Measurements from ENCODE around the gene AUTS2. TPM values are rescaled to one million over a fixed set of nuclear protein-coding genes. Genes with fewer than 3 reads are reported as not detected.

AUTS2 gene
- total and polyA plus RNA-seq, 5 donors, result 7.0 to 15.4 (median 10.6) TPM

DNA sequence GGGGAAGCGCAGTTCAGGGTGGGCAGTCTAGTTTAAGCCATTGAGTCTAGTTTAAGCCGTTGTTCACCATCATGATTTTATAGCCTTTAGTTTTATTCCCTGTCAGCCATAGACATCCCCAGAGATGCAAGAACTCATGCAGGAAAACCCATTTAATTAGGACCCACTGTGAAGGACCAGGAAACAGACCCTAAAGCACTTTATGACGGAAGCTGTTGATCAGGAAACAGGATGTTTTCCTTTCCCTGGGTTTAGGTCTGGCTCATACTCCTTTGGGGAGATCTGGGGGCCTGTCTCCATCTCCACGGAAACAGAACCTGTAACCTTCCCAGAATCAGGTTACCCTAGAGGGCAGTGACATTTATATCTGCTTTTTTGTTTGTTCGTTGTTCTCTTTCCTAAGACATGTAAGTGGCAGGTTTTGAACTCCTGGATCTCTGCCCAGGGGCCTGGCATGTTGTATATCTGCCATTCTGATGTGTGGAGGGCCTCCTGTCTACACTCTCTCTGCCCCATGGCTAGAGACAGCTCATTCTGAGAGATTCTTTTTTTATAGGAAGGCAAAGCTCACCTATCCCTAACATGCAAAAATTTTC lies 876.5 kb downstream of the AUTS2 start:
- 67% methylated on average over 5 of the region's 5 CpGs for WGBS
- DNase-seq (peak in 1 of 3 donors; percentile 62), ATAC-seq (peak in 1 of 2 donors; percentile 79)
- Histone ChIP-seq H3K4me3 (ENCODE audit: low read length) (no peak overlapping the region), H3K9me3 (ENCODE audit: control insufficient read depth, low read length) (no peaks in the 10 kb centered on the region), H3K27me3 (ENCODE audit: control insufficient read depth, insufficient read depth) (no peaks in the 10 kb centered on the region), H3K27ac (ENCODE audit: low read length) (no peak overlapping the region), H3K4me1 (ENCODE audit: control insufficient read depth, insufficient read depth, low read length) (peaks cover 3% of the 10 kb centered on the region)
- intact Hi-C loops (cut with DNase I), result no loop called here

DNA sequence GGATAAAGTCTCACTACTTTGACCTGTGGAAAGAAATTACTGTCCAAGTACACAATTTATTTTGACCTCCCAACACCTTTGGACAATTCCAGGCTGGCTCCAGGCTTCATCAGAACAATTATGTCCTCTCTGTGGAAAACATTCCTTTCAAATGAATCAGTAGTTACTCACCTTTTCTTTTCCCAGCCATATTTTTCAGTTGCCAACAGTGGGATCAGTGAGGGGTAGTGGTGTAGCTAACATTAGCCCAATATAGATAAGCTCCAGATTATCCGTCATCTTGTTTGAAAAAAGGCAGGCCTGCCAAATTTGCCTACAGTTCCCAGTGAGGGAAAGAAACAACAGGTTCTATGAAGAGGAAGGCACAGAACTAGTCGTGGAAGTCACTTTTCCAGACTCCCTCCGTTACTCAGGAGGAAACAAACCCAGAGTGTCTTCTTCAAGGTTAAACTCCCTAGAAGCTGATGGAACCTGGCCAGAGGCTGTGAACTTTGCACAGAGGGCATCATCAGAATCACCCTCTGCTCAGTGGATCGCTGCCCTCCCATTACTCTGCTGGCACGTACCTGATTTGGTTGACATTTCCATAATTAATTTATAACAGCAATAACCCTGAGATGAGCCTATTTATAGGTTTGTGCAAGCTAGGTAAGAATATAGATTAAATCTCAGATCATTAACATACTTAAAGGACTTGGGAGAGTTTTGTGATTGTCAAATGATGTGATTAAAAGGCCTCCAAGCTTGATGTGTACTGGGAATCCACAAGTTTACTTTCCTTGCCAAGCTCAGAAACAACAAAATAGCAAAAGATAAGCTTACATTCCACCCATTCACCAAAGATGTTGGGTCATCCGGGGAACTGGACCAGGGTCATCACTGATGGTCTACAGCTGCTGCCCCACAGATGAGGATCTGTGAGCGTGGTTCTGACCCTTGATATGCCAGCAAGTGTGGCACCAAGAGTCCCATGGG lies 879.0 kb downstream of the AUTS2 start:
- H3K4me3 ChIP-seq (ENCODE audit: low read length), result no peak overlapping the region
- WGBS, result 51% methylated on average over 7 of the region's 7 CpGs
- no peaks in the 10 kb centered on the region for H3K27me3 ChIP-seq (ENCODE audit: control insufficient read depth, insufficient read depth)
- intact Hi-C loops (cut with DNase I), result no loop called here
- H3K27ac ChIP-seq (ENCODE audit: low read length), result no peak overlapping the region
- peaks cover 3% of the 10 kb centered on the region for H3K4me1 ChIP-seq (ENCODE audit: control insufficient read depth, insufficient read depth, low read length)
- DNase-seq (no peak), ATAC-seq (peak in 1 of 2 donors; percentile 42)
- no peaks in the 10 kb centered on the region for H3K9me3 ChIP-seq (ENCODE audit: control insufficient read depth, low read length)

DNA sequence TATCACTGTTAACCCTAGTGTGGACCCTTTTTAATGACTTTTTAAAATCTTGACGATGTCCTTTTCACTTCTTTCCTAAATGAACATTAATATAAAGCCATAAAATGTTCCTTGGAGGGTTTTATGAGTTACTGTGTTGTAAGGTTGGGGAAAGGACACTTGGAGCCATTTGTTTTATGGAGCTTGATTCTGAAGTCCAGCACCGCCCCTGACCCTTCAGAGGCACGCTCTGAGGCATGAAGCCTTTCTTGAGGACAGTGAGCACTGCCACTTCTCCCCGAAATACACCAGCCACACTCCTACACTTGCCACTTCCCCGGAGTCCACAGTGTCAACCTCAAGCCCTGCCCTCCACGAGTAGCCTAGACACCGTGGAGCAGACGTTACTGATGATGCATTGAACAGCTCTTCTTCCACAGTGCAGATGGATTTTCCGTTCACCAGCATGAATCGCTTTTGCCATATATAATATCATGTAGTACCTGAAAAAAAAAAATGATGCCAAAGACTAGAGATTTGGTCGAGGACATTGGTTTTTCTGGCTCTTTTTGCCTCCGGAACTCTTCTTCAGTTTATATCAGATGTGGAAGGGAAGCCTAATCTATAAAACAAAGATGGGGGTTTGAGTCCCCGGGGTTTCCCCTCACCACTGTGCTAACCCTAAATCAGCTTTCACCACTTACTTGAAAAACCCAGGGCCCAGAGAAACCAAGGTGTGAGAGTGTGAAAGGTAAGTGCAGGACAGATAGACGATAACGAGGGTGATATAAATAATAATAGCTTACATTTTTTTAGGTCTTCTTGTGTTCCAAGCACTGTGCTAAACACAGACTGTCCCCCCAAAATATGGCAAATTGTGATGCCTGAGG lies 881.1 kb downstream of the AUTS2 start:
- Histone ChIP-seq H3K27ac (ENCODE audit: low read length) (no peak overlapping the region), H3K4me1 (ENCODE audit: control insufficient read depth, insufficient read depth, low read length) (peaks cover 3% of the 10 kb centered on the region), H3K4me3 (ENCODE audit: low read length) (no peak overlapping the region), H3K27me3 (ENCODE audit: control insufficient read depth, insufficient read depth) (no peaks in the 10 kb centered on the region), H3K9me3 (ENCODE audit: control insufficient read depth, low read length) (no peaks in the 10 kb centered on the region)
- intact Hi-C loops (cut with DNase I), result no loop called here
- DNase-seq, result no peak
- 95% methylated on average over 15 of the region's 15 CpGs for WGBS
- no peak for ATAC-seq

DNA sequence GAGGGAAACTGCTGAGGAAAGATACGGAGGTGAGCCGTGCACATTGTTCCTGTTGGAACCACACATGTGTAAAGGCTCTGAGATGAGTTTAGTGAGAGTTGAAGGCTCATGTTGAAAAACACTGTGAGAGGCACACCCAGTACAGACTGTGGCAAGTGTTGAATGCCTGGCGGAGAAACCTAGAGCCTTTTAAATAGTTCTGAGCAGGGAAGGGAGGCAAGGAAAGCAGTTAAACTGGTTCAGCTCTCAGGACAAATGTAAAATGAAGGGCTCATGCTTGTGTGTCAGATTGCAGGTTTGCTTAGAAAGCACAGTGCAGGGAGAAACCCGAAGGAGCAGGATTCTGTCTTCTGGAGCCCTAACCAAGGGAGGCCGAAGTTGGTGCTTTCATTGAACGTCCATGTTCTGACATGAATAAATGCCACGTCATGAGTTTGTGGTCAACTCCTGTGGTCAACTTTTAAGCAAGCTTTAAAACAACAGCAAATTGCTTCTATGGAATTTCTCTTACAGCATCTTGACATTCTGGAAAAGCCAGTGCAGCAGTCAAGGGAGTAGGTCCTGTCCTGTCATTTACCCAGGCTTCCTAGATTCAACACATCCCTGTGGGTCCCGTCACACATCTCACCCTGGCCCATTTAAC lies 882.8 kb downstream of the AUTS2 start:
- ATAC-seq, result no peak
- intact Hi-C loops (cut with DNase I), result no loop called here
- 84% methylated on average over 8 of the region's 8 CpGs for WGBS
- Histone ChIP-seq H3K4me1 (ENCODE audit: control insufficient read depth, insufficient read depth, low read length) (peaks cover 3% of the 10 kb centered on the region), H3K27me3 (ENCODE audit: control insufficient read depth, insufficient read depth) (no peaks in the 10 kb centered on the region), H3K9me3 (ENCODE audit: control insufficient read depth, low read length) (no peaks in the 10 kb centered on the region), H3K27ac (ENCODE audit: low read length) (no peak overlapping the region), H3K4me3 (ENCODE audit: low read length) (no peak overlapping the region)
- DNase-seq, result no peak

DNA sequence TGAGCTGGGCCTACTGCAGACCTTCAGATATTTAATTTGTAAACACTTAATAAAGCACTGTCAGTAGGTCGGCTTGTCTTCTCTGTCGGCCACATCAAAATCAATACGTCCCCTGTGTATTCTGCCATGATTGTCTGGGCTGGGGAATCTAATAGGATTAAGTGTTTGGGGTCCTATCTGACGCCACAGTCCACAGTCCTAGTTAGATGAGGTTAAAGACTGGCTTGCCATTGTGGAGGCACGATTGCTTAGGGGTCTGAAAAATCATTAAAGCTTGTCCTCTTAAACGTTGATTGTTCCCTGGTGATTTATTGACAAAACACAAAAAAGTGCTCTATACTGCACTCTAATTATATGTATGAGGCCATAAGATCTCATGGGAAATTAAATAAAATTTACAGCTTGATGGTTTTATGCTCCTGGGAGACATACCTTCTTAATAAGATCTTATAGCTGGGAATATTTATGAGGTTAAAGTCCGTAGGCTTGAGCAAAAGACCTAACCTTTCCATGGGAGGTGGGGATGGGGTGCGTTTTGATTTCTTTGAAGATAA lies 883.4 kb downstream of the AUTS2 start:
- no peak overlapping the region for H3K27ac ChIP-seq (ENCODE audit: low read length)
- H3K4me1 ChIP-seq (ENCODE audit: control insufficient read depth, insufficient read depth, low read length), result peaks cover 3% of the 10 kb centered on the region
- 94% methylated on average over 8 of the region's 8 CpGs for WGBS
- ATAC-seq (no peak), DNase-seq (no peak)
- H3K4me3 ChIP-seq (ENCODE audit: low read length), result no peak overlapping the region
- intact Hi-C loops (cut with DNase I), result no loop called here
- H3K27me3 ChIP-seq (ENCODE audit: control insufficient read depth, insufficient read depth), result no peaks in the 10 kb centered on the region
- no peaks in the 10 kb centered on the region for H3K9me3 ChIP-seq (ENCODE audit: control insufficient read depth, low read length)

DNA sequence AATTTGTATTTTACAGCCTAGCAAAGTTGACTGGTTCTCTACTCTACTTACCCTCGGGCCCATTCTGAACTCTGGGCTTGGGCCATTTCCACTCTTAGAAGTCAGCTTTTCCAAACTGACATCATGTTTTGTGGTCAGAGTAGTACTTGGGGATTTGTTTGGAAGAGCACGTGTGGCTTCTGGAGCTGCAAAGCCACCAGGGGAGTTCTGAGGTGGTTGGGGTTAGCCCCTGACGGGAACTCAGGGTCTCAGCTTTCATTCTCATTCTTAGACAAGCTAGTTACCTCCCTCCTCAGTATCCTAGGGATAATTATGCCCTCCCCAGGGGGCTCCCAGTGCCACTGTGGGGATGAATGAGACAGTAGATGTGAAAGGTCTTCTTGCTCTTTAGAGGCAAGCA lies 886.0 kb downstream of the AUTS2 start:
- DNase-seq (no peak), ATAC-seq (no peak)
- Histone ChIP-seq H3K4me3 (ENCODE audit: low read length) (no peak overlapping the region), H3K27me3 (ENCODE audit: control insufficient read depth, insufficient read depth) (no peaks in the 10 kb centered on the region), H3K9me3 (ENCODE audit: control insufficient read depth, low read length) (no peaks in the 10 kb centered on the region), H3K27ac (ENCODE audit: low read length) (no peak overlapping the region), H3K4me1 (ENCODE audit: control insufficient read depth, insufficient read depth, low read length) (no peaks in the 10 kb centered on the region)
- WGBS, result 81% methylated on average over 3 of the region's 3 CpGs
- intact Hi-C loops (cut with DNase I), result no loop called here

DNA sequence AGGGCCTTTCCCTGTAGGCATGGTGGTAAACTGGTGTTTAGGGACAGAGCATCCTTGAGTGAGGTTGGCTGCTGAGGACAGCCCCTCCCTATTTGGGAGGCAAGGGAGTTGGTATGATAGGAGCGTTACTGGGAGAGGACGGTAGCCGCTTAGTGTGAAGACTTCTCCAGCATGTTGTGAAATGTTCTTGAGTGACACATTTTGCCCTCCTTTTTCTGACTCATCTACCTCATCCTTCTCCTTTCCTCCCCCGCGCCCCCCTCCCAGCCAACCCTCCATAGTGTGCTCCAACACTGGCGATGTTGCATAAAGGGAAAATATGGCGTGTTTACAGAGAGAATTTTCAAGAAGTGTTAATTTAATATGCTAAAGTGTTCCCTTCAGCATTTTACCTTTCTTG lies 888.7 kb downstream of the AUTS2 start:
- ATAC-seq, result no peak
- Histone ChIP-seq H3K27ac (ENCODE audit: low read length) (no peak overlapping the region), H3K4me3 (ENCODE audit: low read length) (no peak overlapping the region), H3K9me3 (ENCODE audit: control insufficient read depth, low read length) (no peaks in the 10 kb centered on the region), H3K27me3 (ENCODE audit: control insufficient read depth, insufficient read depth) (no peaks in the 10 kb centered on the region), H3K4me1 (ENCODE audit: control insufficient read depth, insufficient read depth, low read length) (no peaks in the 10 kb centered on the region)
- intact Hi-C loops (cut with DNase I), result no loop called here
- WGBS, result 98% methylated on average over 7 of the region's 7 CpGs
- no peak for DNase-seq

DNA sequence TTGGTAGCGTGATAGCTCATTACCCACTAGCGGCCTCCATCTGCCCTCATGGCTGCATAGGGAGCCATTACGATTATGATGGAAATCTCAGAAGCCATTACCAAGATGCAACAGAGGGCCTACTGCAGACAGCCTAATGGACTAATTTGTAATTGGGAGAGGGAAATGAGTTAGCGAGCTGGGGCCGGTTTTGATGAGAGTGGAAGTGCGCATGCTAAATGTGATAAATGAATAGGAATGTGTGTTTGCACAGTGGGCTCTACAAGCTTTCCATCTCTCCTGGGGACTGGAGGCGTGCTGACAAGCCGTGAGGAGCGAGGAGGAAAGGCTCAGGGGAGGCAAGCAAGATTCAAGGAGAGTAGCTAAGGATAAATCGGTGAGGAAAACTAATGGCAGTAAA lies 889.2 kb downstream of the AUTS2 start:
- 97% methylated on average over 10 of the region's 10 CpGs for WGBS
- no peak overlapping the region for H3K27ac ChIP-seq (ENCODE audit: low read length)
- no peak for ATAC-seq
- no peak overlapping the region for H3K4me3 ChIP-seq (ENCODE audit: low read length)
- no peaks in the 10 kb centered on the region for H3K27me3 ChIP-seq (ENCODE audit: control insufficient read depth, insufficient read depth)
- intact Hi-C loops (cut with DNase I), result no loop called here
- H3K4me1 ChIP-seq (ENCODE audit: control insufficient read depth, insufficient read depth, low read length), result no peaks in the 10 kb centered on the region
- no peak for DNase-seq
- no peaks in the 10 kb centered on the region for H3K9me3 ChIP-seq (ENCODE audit: control insufficient read depth, low read length)

DNA sequence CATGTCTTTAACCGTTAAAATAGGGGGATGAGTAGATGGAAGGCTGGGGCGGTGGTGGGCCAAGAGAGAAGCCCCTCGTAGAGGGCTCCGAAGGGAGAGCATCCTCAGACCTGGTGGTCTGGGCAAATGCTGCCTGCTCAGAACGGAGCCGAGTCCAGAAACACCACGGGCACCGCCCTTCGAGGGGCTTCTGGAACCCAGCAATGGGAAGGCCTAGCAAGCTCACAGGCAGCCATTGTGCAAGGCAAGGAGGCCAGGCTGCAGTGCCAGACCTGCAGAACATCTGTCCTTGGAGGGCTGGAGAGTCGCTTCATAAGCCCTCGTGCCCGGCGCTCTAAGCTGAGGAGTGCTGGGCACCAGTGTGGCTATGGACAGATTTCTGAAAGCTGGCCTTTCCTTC lies 889.6 kb downstream of the AUTS2 start:
- Histone ChIP-seq H3K9me3 (ENCODE audit: control insufficient read depth, low read length) (no peaks in the 10 kb centered on the region), H3K27me3 (ENCODE audit: control insufficient read depth, insufficient read depth) (no peaks in the 10 kb centered on the region), H3K4me3 (ENCODE audit: low read length) (no peak overlapping the region), H3K4me1 (ENCODE audit: control insufficient read depth, insufficient read depth, low read length) (no peaks in the 10 kb centered on the region), H3K27ac (ENCODE audit: low read length) (no peak overlapping the region)
- WGBS, result 98% methylated on average over 13 of the region's 13 CpGs
- ATAC-seq, result no peak
- intact Hi-C loops (cut with DNase I), result no loop called here
- DNase-seq, result no peak

DNA sequence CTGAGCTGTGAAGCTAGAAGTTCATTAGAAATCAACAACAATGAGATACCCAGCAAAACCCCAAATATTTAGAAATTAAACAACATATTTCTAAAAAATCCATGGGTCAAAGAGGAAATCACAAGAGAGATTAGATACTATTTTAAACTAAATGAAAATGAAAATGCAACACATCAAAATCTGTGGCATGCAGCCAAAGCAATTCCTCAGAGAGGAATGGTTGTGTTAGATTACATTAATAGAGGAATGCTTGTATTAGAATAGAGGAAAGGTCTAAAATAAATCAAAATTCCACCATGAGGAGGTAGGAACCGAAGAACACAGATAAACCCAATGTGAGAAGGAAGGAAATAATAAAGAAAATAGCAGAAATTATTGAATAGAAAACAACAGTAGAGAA lies 891.5 kb downstream of the AUTS2 start:
- Histone ChIP-seq H3K4me3 (ENCODE audit: low read length) (no peak overlapping the region), H3K9me3 (ENCODE audit: control insufficient read depth, low read length) (no peaks in the 10 kb centered on the region), H3K4me1 (ENCODE audit: control insufficient read depth, insufficient read depth, low read length) (no peaks in the 10 kb centered on the region), H3K27ac (ENCODE audit: low read length) (no peak overlapping the region), H3K27me3 (ENCODE audit: control insufficient read depth, insufficient read depth) (no peaks in the 10 kb centered on the region)
- DNase-seq (no peak), ATAC-seq (no peak)
- 5% methylated on average over 1 of the region's 1 CpG for WGBS
- intact Hi-C loops (cut with DNase I), result no loop called here

Measured in right cardiac atrium (tissue), 5 donors.